HG03457 (cell line): ENCODE data around the gene BNC1.

Experiments used
- ATAC-seq: cut with Tn5 transposase; IDR thresholded peaks from one replicate; pipeline ENCODE4 v1.9.1; 2021; ENCODE audit warnings: moderate number of reproducible peaks; ENCODE audit not compliant: unreplicated experiment

Gene BNC1, protein sequence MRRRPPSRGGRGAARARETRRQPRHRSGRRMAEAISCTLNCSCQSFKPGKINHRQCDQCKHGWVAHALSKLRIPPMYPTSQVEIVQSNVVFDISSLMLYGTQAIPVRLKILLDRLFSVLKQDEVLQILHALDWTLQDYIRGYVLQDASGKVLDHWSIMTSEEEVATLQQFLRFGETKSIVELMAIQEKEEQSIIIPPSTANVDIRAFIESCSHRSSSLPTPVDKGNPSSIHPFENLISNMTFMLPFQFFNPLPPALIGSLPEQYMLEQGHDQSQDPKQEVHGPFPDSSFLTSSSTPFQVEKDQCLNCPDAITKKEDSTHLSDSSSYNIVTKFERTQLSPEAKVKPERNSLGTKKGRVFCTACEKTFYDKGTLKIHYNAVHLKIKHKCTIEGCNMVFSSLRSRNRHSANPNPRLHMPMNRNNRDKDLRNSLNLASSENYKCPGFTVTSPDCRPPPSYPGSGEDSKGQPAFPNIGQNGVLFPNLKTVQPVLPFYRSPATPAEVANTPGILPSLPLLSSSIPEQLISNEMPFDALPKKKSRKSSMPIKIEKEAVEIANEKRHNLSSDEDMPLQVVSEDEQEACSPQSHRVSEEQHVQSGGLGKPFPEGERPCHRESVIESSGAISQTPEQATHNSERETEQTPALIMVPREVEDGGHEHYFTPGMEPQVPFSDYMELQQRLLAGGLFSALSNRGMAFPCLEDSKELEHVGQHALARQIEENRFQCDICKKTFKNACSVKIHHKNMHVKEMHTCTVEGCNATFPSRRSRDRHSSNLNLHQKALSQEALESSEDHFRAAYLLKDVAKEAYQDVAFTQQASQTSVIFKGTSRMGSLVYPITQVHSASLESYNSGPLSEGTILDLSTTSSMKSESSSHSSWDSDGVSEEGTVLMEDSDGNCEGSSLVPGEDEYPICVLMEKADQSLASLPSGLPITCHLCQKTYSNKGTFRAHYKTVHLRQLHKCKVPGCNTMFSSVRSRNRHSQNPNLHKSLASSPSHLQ

DNA sequence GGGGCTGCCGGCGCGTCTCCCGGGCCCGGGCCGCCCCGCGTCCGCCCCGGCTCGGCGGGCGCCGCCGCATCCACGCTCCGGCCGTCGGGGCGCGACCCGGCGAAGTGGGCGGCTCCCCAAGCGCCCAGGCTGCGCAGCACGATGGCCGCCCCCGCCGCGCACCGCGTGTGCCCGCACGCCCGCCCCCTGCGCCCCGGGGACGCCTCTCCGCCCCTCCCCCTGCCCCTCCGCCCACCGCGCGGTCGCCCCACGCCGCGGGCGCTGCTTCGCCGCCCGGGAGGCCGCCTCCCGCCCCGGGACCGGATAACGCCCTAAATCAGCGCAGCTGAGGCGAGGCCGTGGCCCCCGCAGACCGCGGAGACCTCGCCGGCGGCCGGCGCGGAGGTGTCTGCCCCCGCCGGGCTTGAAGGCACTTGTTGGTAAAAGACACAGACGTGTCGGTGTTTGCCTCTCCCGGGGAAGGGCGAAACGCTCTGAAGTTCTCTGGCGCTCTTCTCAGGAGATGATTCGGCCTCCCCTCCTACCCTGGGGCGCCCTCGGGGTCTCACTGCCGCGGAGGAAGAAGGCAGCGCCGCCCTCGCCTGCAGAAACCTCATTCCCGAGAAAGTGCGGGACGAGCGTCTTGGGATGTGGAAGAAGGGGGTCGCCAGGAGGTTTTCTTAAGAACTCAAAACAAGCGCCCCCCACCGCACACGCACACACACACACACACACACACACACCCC is at the start of gene BNC1:
TSS of gene BNC1 (minus strand) at position 106 of the 725 bp plus-strand sequence. CDS start at position 70, 36 bp downstream.
- no peak for ATAC-seq

DNA sequence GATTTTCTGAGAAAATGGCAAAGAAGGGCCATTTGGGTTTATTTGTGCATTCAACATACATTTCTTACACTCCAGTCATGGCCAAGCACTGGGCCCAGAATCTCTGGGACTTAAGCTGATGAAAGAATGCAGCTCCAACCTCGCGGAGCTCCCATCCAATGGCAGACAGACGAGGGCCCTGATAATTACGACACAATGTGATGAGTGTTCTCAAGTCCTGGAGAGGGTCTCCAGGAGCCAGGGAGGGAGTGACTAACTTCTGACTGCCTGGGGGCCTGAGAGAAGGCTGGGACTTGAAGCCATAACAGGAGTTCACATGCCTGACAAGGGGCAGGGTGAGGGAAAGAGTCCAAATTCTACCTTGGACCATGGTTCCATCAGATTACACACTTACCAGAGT is 42.6 kb upstream of the BNC1 start:
- ATAC-seq = no peak

DNA sequence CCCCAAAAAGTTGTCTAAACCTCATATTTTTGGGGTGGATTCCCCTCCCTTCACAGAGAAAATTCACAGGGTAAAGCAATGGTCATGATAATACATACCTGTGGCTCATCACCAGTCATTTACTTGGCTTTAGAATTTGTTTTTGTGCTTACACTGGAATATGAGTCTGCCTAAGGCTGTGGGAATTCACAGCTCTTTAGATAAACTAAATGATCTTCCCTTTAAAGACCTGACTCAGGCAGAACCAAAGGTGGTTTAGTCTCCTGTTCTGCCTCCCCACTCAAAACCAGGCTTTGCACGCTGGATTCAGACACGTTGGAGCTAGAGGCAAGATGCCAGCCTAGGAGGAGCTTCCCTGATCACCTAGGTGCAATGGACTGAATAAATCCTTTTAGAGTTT is 40.3 kb upstream of the BNC1 start:
- ATAC-seq = no peak

DNA sequence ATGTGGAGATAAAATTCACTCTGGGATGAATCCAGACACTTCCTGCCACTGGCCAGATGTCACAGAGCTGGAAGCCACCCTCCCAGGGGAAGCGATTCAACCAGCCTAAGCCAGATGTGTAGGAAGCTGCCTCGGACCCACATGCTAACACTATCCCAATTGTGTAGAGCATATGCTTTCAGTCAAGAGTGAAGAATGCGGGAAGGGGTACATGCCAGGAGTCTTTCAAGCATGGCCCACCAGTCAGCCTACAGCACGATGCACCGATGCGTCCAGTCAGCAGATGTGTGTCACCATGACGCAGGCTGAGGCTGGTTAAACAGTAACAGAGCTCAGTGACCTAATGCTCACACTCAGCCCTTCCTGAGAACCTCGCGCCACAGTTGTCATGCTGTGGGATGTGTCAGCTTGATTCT is 38.8 kb upstream of the BNC1 start:
- no peak for ATAC-seq

DNA sequence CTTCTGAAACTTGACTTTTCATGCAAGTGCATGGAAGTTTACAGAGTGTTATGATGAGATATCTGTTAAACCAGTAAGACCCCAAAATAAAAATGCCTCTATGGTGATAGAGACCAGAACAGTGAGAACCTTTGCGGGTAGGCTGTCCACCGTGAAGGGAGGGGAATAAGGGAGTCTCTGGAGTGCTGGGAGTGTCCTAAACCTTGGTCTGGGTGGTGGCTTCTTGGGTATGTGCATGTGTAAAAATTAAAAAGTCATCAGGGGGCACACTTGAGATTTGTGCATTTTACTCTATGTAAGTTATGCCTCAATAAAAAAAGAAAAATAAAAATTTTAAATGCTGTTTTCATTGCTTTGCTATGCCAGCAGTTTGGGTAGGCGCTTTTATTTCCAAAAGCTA is 38.2 kb upstream of the BNC1 start:
- no peak for ATAC-seq

DNA sequence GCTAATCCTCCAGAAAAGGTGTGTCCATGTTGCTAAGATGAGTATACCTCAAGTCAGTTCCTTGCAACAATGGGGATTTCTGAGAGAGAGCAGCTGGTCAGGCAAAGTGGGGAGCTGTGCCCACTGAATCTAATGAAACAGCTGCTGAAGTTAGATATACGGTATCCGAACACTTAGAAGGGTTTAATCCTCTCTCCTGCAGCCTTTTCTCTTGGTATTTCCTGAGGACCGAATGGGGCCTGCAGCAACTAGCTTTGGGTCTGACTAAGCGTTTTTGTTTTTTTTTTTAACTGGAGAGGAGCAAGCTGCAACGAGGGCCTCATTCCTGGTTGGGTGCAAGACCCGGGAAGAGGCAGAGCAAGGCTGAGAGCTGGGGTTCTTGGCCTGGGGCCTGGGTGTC is 37.6 kb upstream of the BNC1 start:
- no peak for ATAC-seq

DNA sequence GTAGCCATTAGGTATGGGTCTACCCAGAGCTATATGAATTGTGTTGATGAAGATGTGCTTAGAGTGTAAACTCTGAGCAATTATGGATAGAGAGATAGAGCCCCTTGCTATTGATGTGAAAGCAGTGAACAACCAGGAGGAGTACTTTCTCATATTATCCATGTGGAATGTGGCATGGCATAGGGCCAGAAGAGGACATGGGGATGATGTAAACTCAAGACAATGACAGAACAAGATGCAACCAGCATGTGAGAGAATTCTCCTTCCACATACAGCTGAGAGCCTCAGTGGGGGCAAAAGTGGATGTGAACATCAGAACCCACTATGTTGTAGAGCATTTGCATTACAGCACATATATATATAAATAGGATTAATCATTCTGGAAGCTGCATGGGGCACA is 36.4 kb upstream of the BNC1 start:
- no peak for ATAC-seq

DNA sequence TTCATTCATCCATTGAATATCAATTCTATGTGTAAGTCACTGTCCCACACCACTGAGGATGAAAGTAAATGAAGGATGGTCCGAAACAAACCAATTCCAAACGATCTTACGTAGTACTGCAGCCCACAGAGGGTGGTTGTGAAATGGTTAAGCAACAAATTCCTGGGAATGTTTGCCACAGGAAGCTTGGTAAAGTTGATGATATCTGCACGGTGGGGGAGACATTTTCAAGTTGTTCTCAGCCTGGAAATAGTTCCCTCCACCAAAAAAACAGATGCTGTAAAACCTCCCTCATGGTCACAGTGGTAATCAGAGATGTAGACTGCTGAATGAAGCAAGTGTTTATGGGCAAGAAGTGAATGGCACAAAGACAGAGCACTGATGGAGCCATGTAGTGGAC is 35.9 kb upstream of the BNC1 start:
- ATAC-seq = no peak

DNA sequence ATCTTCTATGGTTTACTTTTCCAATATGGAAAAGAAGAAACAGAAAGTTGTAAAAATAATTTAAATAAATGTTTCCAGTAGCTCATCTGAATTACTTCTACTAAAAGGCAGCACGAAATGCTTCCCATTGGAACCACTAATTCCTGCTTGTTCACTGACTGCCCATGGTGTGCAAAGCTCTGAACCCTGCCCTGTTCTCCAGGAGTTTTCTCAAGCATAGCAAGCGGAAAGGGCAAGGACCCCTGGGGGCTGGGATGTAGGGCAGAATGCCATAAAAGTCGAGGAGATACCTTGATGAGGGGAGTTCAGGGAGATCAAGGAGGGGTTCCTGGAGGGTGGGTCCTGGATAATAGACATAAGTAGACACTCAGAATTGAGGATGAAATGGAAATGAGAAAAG is 35.3 kb upstream of the BNC1 start:
- ATAC-seq = no peak

DNA sequence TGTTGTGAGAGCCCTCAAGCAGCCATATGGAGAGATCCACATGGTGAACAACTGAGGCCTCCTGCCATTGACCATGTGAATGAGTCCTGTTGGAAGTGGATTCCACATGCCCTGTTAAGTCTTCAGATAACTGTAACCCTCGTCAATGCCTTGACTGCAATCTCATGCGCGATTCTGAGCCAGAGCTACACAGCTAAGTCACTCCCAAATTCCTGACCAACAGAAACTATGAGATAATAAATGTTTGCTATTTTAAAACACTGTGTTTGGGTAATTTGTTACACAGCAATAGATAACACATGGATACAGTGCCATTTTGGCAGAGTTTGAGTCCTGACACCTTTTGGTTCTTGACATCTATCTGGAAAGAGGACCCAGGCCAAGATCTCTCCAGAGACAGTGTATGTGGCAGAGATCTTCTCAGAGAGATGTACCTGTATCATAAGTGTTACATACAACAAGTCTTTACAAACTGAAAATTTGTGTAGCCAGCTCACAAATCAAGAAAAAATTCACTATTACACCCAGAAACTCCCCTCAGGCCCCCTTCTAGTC is 34.5 kb upstream of the BNC1 start:
- ATAC-seq = no peak

DNA sequence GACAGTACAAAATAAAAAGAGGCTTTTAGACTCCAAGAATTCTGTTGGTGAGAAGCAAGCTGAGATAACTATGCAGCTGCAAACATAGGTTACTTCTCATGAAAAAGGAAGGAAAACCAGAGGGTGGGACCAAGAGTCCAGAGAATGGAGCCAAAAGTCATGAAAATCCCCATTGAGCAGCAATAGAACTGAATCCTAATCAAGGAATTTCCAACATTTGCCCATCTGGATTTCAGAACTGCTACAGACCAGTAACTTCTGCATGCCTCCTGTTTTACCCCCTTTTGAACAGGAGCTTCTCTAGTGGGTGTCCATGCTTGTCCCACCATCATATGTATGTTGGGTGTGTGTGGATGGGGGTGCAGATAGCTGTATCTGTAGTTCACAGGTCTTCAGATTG is 33.6 kb upstream of the BNC1 start:
- ATAC-seq = no peak

DNA sequence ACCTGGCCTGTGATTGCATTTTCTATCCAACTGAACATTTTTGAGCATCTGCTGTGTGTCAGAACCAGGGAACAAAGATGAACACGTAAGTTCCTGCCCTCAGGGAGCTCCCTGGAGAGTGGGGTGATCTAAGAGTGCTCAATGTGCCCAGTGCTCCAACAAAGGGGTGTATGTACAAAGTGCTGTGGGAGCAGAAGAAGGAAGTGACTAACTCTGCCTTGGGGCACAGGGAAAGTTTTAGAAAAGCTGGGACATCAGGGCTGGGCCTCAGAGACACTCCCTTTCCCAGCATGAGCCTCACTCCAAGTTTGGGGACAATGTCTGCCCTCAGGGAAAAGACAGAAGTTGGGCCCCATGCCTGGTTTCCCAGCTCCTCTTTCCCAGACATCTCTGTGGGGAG is 27.6 kb upstream of the BNC1 start:
- ATAC-seq = no peak

DNA sequence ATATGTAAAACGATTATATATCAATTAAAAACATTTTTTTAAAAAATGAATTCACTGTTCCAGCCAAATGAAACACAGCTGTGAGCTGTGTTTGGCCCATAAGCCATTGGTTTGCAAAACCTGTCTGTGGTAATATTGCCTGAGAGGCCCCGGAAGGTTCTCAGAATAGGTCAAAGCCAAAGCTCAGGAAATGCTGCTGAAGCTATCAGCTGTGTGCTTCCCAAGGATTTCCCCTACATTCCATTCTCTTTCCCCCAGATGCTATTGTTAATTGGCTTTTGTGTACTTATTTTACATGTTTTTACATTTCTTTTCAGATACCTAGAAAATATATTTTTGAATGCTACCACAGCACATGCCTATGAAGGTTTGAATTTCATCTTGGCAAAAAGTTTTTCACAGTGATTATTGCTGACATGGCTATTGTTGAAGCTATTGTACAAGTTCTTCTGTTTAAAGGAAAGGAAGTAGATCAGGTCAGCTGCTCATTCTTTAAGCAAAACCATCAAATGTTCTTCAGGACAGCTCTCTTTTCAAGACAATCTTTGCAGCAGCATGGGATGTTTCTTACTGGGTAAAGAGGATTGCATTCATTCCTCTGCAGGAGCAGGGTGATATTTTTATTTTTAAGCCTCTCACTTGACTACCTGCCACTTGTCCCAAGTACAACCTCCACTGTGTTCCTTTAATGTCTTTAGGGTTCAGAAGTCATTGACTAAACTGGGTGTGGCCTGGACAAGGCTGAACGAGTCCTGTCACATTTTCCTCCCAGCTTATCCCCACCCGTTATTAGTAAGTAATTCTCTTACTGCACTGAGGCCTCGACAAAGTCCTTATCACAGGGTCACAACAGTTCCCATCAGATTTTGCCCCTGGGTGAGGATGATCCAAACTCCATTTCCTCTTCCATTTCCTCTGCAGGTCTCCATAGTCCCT is 26.3 kb upstream of the BNC1 start:
- no peak for ATAC-seq

DNA sequence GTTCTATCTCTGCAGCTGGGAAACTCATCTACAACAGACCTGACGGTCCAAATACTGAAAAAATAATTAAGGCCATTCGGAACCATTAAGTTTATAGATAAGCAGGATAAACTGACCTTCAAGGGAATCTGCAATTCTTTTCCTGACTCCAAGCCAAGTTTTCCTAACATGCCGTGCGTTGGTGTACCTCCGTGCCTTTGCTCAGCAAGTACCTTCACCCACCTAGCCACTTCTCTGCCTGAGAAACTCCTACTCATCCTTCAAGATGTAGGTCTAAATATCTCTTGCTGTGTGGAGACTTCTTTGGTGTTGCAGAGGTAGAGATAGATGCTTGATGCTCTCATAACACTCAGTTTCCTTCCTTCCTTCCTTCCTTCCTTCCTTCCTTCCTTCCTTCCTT is 24.2 kb upstream of the BNC1 start:
- ATAC-seq = no peak

DNA sequence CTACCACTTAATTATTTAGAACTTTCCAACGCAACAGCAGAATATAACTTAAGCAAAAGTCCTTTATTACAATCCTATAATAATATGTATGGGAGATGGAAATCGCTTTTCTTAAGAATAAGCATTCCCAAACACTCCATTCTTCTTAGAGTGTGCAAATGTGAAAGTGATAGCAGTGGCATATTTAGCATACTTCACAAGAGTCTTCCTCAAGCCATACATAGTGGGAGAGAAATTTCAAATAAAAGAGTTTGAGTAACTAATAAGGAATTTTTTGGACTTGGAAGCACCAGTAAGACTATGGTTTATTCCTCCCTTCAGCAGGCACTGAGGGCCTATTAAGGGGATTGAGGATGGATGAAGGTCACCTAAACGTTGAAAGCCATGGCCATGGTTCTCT is 22.1 kb upstream of the BNC1 start:
- ATAC-seq = no peak

DNA sequence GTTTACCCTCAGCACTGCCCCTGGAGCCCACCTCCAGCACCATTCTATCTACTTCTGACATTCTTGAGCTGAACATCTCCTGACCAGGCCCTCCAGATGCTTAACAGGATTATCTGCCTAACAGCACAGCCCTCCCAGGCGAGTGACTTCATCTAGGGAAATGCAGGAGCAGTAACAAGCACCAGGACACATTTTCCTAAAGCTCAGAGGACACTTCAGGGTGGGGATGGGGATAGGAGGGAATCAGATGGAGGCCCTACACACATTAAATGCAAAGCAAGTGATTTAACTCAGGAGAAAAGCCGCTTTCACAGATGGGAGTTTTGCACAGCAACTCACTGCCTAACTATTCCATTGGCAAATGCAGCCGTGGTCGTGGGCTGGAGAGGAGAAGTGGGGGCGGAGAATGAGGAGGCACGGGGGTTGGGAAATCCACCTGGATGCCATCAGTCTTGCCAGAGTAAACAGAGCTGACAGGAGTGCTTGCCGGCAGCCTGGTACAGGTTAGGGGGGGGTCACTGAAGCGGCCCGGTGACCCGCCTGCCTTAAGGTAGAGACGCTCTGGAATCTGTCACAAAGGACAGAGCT is 21.3 kb upstream of the BNC1 start:
- ATAC-seq = no peak

DNA sequence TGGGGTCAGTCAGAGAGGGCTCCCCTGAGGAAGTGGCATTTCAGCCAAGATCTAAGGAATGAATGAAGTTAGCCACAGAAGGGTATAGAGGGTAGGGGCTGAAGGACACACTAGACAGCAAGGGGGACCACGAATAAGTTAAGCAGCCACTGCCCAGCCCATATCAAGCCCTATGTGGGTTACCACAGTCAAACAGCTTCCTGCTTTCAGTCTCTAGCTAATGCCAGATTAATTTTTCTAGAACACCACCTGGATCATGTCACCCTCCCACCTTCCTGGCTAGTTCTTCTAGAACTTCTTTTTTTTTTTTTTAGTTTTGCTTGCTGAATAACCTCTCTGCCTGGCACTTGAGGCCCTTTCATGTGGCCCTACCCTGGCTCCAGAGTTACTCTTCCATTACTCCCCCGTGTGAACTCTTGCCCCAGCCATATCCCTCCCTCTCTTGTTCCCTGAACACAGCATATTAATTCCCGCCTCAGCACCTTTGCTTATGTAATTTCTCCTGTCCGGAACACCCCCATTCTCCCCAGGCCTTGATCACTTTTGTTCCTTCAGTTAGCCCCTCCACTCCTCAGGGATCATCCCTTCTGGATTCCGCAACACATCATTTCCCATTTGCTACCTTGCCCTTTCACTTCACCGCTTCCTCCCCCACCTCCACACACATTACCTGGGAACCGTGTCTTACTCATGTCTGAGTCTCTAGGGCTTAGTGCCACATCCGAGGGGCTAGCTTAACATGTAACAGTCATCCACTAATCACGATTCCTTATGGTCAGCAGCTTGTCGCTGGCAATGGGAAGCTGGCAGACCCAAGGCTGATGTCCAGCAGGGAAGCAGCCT is 20.6 kb upstream of the BNC1 start:
- ATAC-seq = no peak

DNA sequence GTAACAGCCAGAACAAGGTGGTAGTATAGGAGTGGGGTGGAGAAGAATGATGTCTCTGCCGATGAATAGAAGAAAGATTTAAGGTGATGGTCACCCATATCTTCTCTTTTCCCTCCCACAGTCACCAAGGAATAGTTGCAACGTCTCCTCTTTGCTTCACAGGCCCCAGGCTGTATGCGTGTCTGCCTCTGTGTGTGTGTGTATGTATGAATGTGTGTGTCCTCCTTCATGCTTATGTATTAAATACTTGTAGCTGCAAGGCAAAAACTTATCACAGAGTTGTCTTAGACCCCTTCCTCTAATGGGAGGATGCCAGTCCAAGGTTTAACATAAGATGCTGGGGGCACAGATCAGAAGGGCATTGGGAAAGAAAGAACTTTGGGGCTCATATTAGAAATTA is 19.1 kb upstream of the BNC1 start:
- ATAC-seq = no peak

DNA sequence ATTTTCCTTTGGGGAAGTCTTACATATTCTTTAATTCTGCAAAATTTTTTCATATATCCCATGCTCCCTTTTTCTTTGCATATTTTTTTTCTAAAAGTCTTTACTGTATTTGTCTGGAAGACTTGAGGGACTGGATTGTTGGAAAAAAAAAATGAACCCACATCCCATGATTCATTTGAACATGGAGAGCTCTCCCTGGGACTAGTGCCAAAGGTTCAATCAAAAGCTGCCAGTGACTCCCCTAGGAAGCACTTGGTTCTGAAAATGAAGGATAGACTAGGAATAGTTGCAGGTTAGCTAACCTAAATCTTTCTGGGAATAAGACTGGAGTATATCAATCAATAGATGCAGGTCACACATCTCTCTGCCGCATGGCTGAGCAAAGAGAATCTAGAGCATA is 16.4 kb upstream of the BNC1 start:
- ATAC-seq = no peak
